Measurements from ENCODE around the gene PIH1D2.

GRCh38 chr11:112073941-112074811 lies at the start of gene PIH1D2, which contains the start of gene NKAPD1:
- TF ChIP-seq CTCF (IDR thresholded peaks at IDR 0.05 in 2 of 3, conservative IDR thresholded peaks at IDR 0.05 in 1 of 3; ENCODE audit: control insufficient read depth in 2 of 3, extremely low read depth in 1 of 3, insufficient read depth in 1 of 3, low read depth in 3 of 3, low read length in 3 of 3) (no peak), TBL1XR1 (IDR thresholded peaks at IDR 0.05; ENCODE audit: low read depth, low read length) (no peak), ESRRA (IDR thresholded peaks at IDR 0.05; ENCODE audit: low read length) (no peak), SMAD1 (IDR thresholded peaks at IDR 0.05; ENCODE audit: low read depth, partially characterized antibody) (peak; percentile 44), MAX (IDR thresholded peaks at IDR 0.05; ENCODE audit: low read depth, low read length) (peak; percentile 73), ZNF24 (IDR thresholded peaks at IDR 0.05) (0 out of 2 replicates have a peak, but pooled peaks have one; percentile 24)

Data from GM12878 (cell line).